ENCODE results near the gene NAA60.

- no peak for TF ChIP-seq POLR2A (IDR thresholded peaks at IDR 0.05)
- no peak for TF ChIP-seq CTCF (IDR thresholded peaks at IDR 0.05)
These were observed 24.4 kb downstream of the NAA60 start for GRCh38 chr16:3467921-3468320.
